C4-2B (cell line): ENCODE data around the gene SLC1A2.

Experiments used
- H3K27ac ChIP-seq: fragments of 450-650 bp; 2 replicates; pipeline ENCODE4 v1.5.1; 2017
- ZFX ChIP-seq: fragments of 450-650 bp; IDR thresholded peaks from 2 replicates; pipeline ENCODE4 v1.6.1; 2017
- TF ChIP-seq, protein P1 (sequence below): fragments of 450-650 bp; conservative IDR thresholded peaks from 2 replicates; pipeline ENCODE4 v1.5.1; 2017; ENCODE audit warnings: mild to moderate bottlenecking

The SLC1A2 gene

DNA sequence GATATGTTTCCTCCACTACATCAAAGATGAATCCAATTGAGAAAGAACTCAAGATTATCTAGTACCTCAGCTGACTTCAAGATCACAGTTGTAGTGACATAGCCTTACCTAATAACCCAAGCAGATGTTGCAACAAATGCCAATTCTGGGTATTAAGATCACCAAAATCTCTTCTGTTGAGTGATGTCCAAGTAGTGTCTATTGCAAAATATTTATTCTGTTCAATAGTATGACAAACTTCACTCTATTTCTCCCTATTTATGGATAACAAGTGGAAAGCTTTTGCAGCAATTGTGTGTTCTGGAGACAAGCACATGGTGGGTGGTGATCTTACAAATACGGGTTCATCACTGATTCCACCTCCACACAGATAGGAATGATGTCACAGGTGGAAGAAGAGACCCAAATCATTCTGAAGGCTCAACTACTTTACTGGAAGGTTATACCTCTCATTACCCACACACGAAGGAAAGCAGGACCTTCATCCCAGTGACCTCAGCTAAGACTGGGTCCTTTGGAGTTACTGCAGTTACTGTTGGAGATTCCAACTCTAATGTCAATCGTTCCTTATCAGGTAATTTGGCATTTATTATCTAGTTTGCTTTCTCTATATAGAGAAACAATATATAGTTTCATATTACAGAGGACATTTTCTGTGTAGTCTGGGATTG lies 208.3 kb downstream of the SLC1A2 start:
- no peak overlapping the region for H3K27ac ChIP-seq
- no peak for TF ChIP-seq ZFX
- TF ChIP-seq, protein P1, sequence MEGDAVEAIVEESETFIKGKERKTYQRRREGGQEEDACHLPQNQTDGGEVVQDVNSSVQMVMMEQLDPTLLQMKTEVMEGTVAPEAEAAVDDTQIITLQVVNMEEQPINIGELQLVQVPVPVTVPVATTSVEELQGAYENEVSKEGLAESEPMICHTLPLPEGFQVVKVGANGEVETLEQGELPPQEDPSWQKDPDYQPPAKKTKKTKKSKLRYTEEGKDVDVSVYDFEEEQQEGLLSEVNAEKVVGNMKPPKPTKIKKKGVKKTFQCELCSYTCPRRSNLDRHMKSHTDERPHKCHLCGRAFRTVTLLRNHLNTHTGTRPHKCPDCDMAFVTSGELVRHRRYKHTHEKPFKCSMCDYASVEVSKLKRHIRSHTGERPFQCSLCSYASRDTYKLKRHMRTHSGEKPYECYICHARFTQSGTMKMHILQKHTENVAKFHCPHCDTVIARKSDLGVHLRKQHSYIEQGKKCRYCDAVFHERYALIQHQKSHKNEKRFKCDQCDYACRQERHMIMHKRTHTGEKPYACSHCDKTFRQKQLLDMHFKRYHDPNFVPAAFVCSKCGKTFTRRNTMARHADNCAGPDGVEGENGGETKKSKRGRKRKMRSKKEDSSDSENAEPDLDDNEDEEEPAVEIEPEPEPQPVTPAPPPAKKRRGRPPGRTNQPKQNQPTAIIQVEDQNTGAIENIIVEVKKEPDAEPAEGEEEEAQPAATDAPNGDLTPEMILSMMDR: no peak

DNA sequence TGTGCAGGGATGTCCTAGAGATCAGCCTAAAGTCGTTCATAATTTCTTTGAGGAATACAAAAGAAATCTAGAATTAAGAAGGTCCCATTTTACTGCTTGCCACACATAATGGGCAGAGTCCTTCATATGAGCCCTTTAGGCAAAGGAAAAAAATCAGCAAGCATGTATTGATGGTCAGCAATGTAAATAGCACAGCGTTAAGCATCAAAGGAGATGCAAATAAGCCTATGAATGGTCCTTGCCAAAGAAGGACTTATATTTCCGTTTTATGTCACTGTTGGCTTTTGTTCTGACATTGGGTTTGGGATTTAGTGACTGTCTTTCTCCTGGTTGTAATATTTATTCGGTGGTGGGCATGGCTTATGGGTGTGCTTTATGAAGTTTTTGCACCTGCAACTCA lies 210.6 kb downstream of the SLC1A2 start:
- no peak for TF ChIP-seq ZFX
- TF ChIP-seq, protein P1: no peak
- no peak overlapping the region for H3K27ac ChIP-seq

DNA sequence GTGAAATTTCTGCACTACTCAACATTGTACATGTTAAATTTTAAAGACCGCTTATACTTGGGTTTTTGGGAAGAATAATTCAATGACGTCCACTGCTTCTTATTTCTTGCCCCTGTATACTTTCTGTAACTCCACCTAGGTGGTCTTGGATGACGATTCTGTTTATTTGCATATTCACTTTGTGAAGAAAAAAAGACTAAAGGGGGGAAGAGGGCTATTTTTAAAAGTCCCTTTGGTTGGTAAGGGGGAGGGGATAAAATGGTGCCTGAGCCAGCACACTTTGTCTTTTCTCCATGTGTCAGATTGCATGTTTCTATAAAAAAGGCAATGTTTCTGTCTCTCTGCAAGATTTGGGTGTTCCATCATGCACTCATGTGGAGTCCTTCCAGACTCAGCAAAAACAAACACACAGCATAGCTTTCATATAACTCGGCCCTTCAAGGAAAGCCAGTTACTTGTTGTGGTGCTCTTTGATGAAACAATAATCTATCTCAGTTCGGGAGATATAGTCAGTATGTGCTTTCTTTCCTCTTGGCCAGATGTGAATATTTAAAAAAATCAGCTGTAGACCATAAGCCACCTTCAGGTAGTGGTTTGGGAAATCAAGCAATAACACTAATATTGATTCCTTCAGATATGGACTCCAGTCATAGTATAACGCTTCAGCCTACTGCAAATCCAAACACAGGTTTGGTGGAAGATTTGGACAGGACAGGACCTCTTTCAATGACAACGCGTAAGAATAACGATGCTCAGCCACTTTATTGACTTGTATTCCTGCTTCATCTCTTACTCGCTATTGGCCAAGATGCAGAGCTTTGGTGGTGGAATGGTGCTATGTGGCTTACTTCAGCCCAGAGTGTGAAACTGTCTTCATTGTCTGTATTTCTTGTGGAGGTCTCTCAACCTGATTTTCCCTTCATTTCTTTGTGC lies 211.6 kb downstream of the SLC1A2 start:
- no peak for TF ChIP-seq ZFX
- TF ChIP-seq, protein P1: no peak
- no peak overlapping the region for H3K27ac ChIP-seq

DNA sequence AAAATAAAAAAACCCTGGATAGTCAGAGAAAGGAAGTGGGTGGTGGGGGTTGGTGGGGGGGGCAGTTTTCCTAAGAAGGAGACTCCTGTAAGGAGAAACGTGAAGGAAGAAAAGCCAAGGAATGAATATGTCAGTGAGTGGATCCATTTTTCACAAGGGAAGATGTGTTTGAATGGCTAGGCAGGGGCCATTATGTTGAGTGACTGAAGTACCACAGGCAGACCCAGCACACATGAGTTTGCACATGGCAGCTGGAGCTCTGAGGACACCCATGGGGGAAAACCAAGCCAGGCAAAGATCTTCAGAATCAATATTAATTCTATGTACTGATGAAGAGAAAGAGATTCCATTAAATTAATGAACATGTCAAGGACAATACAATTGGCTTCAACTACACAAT lies 212.7 kb downstream of the SLC1A2 start:
- TF ChIP-seq, protein P1: no peak
- TF ChIP-seq ZFX: no peak
- no peak overlapping the region for H3K27ac ChIP-seq

DNA sequence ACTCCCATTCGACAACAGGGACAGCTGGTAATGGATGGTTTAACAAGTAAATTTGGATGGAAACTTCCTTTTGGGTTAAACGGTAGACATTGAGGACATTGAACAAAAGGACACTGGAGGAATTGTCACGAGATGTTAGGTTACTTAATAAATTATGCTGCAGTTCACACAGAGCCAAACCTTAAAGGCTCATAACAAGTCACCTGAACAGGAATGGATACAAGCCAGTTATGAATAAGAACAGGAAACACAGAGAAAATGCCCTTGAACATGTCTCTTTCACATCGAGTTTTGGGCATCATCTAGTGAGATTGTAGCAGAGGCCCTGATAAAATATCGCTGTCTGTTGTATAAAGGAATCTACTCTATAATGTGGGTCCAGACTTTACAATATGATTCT lies 214.7 kb downstream of the SLC1A2 start:
- TF ChIP-seq, protein P1: no peak
- no peak for TF ChIP-seq ZFX
- H3K27ac ChIP-seq: no peak overlapping the region
